Iris pigment epithelial cell (primary cell): Measurements from ENCODE around the gene TXNRD3.
"Not testable (repeated sequence)": the region's sequence is repeated elsewhere in the genome, so short reads cannot be mapped to it uniquely, and the experiment has no call there.

ENCODE experiments used
- DNase-seq: peaks from one replicate; pipeline ENCODE4 v3.0.0-alpha.2; 2011; ENCODE audit warnings: low read depth

Gene TXNRD3

GRCh38 chr3:126646674-126647073 is 8.2 kb downstream of the TXNRD3 start:
- peak; percentile 24 for DNase-seq

- no peak for DNase-seq
Observed at GRCh38 chr3:126644615-126645014, 10.3 kb downstream of the TXNRD3 start.

DNA sequence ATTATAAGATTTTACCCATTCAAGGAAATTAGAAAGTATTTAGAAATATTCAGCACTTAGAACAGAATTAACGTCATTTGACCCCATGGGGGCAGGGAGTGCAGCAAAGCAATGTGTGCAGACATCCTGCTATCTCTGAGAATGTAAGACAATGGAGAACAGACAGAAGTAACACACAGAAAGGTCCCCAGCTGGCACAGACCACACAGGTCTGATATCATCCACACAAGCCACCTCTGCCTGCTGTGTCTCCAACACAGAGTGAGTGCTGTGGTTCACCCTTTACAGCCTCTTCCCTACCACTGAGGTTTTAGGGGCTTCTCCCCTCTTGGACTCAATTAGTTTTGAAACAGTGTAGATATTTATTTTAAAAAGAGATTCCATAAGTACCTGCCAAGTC is 16.1 kb downstream of the TXNRD3 start:
- DNase-seq, result no peak

DNA sequence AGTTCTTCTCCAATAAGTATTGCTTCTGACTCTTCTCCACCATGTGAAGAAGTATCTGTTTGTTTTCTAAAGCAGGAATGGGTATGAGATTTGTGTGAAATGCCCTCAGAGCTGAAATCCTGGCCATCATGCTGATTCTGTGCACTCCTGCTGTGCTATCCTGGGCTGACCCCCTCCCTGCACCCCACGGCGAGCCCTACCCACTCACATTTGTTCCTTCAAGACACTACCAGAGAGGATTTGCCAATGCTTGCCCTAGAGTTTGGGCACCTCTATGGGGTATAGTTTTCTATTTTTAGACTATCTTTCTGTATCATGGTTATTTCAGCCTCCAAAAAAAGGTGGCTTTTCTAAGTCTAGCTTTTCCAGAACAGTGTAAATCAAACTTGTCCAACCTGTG is 18.5 kb downstream of the TXNRD3 start:
- no peak for DNase-seq

GRCh38 chr3:126634803-126635202 is 20.1 kb downstream of the TXNRD3 start:
- DNase-seq, result no peak

- no peak for DNase-seq
Observed at GRCh38 chr3:126630020-126630419, 24.9 kb downstream of the TXNRD3 start.

DNA sequence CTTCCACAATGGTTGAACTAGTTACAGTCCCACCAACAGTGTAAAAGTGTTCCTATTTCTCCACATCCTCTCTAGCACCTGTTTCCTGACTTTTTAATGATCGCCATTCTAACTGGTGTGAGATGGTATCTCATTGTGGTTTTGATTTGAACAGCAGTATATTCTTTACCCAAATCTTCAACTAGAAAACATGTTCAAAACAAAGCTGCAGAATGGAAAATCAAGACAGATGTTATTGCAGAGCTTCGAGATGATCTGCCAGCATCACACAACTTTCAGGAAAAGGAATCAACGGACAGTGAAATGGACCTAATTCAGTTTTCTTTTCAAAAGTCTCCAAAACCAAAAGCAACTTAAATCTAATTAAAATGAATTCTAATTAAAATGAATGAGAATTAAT is 29.2 kb downstream of the TXNRD3 start:
- not testable (repeated sequence) for DNase-seq

DNA sequence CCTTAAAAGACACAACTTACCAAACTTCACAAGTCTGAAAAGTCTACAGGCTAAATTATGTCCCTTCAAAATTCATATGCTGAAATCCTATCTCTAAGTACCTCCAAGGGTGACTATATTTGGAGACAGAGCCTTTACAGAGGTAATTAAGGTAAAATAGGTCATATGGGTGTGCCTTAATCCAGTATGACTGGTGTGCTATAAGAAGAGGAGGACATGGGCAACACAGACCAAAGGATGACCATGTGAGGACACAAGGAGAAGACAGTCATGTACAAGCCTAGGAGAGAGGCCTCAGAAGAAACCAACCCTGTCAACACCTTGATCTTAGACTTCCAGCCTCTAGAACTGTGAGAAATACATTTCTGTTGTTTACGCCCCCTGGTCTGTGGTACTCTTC is 32.2 kb downstream of the TXNRD3 start:
- no peak for DNase-seq

DNA sequence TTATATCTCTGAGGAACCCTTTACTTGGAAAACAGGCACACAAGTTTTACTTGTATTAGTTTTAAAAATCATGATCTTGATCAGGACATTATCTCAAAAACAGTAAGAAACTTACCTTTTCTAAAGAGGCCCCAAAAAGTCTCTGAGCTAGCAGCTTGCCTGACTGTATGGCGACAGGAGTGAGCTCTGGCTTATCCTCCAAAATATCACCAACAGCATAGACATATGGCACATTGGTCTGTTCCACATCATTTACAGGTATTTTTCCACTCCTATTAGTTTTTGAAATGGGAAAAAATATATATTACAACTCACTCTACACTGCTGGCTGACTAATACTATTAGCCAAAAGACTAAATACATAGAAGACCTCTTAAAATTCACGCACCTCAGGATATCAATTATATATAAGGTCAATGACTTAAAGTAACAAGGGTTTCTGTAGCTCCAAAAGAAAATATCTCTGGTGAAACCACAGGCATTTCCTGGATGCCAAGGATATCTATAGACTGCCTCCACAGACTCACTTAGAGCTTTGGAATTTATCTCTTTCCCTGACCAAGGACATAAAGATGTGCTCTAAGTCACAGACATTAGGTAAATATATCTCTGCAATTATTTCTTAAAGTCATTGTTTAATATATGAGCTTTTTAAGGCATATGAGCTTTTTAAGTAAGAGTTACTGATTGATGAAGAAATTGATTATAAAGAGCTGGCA is 33.1 kb downstream of the TXNRD3 start:
- DNase-seq, result peak; percentile 64

DNA sequence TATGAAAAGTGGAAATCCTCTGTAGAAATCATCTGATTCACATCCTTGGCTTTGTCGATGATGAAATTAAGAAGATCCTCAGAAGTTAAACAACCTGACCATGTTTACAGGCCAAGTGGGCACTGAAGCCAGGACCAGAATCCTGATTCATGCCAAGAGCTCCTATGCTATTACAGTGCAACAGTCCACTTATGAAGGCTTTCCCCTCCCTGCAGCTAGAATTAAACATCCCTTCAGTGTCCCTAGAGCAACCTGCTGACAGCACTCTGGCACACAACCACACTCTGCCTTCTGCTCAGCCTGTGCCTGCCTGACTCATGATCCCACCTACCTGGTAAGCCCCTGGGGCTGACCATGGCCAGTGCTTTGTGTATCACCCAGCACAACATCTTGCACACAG is 33.8 kb downstream of the TXNRD3 start:
- DNase-seq, result peak; percentile 63

- peak; percentile 21 for DNase-seq
Observed at GRCh38 chr3:126620738-126621137, 34.2 kb downstream of the TXNRD3 start.

DNA sequence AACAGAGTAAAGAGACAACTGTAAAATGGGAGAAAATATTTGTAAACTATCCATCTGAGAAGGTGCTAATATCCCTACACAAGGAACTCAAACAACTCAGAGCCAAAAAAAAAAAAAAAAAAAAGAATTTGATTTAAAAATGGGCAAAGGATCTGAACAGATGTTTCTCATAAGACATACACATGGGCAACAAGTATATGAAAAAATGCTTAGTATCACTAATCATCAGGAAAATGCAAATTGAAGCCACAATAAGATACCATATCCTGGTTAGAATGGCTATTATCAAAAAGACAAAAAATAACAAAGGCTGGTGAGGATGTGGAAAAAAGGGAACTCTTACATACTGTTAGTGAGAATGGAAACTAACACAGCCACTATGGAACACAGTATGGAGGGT is 36.2 kb downstream of the TXNRD3 start:
- DNase-seq, result no peak

DNA sequence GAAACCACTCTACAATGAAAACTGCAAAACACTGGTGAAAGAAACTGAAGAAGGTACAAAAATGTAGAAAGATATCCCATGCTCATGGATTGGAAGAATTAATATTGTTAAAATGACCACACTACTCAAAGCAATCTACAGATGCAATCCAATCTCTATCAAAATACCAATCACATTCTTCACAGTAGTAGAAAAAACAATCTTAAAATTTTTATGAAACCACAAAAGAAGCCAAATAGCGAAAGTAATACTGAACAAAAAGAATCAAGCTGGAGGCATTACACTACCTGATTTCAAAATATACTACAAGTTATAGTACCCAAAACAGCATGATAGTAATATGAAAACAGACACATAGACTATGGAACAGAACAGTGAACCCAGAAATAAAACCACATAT is 36.9 kb downstream of the TXNRD3 start:
- DNase-seq, result peak; percentile 61

DNA sequence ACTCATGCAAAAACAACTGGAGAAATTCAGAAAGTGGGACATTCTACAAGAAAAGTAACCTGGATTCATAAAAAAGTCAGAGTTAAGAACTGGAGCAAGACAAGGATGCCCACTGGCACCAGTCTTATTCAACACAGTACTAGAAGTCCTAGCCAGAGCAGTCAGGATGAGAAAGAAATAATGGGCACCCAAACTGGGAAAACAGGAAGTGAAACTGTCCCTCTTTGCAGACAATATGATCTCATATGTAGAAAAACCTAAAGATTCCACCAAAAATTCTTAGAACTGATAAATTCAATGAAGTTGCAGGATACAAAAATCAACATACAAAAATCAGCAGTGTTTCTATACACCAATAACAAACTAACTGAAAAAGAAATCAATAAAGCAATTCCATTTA is 37.4 kb downstream of the TXNRD3 start:
- no peak for DNase-seq

DNA sequence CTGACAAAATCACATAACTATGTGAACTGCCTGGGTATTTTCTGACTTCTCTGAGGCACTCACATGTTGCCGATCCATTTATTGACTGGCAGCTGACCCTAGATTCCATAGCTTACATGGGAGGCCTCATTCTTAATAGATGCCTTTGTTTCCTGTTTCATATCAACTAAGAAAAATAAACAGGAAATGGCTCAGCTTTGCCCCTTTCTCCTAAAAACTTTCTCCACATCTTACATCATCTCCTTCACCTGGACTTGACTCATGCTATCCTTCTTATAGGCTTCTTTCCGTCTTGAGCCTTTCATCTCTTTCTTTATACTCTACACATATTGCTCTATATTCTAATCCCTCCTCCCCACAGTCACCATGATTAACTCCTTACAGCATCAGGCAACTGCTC is 38.0 kb downstream of the TXNRD3 start:
- DNase-seq, result peak; percentile 36

- no peak for DNase-seq
Observed at GRCh38 chr3:126613479-126614188, 41.3 kb downstream of the TXNRD3 start.

DNA sequence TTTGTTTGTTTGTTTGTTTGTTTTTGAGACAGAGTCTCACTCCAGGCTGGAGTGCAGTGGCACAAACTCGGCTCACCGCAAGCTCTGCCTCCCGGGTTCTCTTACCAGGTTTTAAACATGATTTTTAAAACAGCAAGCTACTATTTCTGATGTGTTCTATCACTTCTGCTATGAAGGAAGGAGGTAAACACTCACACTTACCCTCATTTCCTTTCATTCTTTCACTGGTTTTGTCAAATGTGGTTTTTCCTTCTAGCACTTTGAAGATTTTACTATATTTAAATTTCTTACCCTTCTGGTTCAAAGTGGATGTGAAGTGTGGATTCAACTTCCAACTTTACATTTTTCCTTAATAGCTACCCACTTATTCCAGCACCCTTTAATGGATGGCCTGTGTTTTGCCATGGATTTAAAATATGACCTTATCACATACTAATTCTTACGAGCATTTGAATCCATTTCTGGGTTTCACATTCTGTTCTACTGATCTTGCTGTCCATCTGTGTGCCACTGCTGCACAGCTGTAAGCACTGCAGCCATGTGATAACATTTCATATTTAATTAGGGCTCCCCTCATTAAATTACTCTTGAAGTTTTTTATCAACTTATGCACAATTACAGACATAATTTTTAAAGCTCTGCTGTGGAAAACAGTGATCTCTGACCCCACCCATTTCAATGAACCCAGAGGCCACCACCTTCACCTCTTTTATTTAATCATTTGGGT is 42.3 kb downstream of the TXNRD3 start:
- no peak for DNase-seq

GRCh38 chr3:126609909-126610308 is 45.0 kb downstream of the TXNRD3 start:
- no peak for DNase-seq

DNA sequence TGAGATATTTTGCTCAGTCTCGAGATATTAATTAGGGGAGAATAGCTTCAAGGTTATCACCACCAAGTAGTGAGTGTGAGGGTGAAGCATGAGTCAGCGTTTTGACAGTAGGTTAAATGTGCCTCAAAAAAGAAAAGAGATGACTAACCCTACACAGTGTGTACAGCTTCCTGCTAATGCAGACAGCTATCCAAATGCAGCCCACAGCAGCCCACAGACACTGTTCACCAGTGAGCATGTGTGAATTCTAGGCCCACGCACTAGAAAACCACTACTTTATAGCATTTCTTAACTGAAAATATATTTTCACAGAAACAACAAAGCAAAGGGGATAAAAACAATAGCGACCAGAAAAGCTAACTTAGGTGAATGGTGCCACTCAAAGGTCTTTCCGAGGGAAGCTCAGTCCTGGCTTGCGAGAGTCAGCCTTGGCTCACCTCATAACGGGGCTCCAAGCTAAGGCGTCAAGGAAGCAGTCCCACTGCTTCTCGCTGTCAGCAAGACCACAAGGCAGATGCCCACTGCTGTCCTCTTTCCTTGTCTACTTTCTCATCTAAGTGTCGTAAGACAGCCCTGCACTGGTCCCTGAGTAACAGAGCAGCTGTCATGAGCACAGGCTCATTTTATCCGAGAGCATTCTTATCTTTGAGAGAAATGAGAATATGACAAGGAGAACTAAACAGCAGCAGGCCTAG is 47.6 kb downstream of the TXNRD3 start:
- peak; percentile 81 for DNase-seq

DNA sequence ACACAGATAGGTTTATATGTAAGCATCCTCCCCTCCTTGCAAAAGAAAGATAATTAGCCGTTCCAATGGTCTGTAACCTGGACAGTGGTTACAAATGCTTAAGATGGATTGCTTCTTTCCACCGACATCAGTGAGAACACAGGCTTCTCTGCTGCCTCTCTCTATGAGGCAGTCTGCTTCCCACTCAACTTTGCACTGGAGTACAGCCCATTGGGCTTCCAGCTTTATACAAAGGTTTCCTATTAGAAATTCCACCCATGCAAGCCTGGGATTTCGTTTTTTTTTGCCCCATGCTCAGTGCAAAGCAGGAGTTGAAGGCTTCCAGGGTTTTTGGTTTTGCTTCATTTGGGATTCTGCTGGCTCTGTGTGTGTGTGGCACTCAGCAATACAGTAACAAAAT is 48.9 kb downstream of the TXNRD3 start:
- no peak for DNase-seq

GRCh38 chr3:126604691-126605090 is 50.2 kb downstream of the TXNRD3 start:
- no peak for DNase-seq

DNA sequence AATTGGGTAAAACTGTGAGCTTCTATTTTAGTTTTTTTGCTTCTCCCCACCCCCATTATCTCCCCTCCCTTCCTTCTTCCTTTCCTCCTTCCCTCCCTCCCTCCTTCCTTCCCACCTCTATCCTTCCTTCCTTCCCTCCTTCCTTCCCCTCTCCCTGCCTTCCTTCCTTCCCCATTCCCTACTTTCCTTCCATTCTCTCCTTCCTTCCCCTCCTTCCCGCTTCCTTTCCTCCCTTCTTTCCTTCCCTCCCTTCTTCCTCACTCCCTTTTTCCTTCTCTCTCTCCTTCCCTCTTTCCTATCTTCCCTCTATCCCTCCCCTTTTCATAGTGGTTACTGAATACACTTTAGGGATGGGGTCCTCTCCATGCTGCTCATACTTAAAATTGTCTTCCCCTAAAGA is 55.8 kb downstream of the TXNRD3 start:
- DNase-seq, result no peak

DNA sequence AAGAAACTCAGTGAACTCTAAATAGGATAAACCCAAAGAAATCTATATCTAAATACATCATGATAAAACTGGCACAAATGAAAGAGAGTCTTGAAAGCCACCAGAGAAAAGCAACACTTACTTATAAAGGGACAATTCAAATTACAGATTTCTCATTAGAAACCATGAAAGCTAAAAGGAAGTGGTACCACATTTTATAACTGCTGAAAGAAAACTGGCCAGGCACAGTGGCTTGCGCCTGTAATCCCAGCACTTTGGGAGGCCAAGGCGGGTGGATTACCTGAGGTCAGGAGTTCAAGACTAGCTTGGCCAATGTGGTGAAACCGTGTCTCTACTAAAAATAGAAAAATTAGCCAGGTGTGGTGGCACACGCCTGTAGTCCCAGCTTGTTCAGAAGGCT is 59.4 kb downstream of the TXNRD3 start:
- DNase-seq, result not testable (repeated sequence)
